HUDEP-2 (cell line): Measurements from ENCODE around the gene UHRF2.

Experiments used
- DNase-seq, 76 experiments: peaks; one replicate each; lab custom pipeline; 2025; ENCODE audit not compliant: unreplicated experiment in 76 of 76; lab: John Stamatoyannopoulos, UW

UHRF2 gene

DNA sequence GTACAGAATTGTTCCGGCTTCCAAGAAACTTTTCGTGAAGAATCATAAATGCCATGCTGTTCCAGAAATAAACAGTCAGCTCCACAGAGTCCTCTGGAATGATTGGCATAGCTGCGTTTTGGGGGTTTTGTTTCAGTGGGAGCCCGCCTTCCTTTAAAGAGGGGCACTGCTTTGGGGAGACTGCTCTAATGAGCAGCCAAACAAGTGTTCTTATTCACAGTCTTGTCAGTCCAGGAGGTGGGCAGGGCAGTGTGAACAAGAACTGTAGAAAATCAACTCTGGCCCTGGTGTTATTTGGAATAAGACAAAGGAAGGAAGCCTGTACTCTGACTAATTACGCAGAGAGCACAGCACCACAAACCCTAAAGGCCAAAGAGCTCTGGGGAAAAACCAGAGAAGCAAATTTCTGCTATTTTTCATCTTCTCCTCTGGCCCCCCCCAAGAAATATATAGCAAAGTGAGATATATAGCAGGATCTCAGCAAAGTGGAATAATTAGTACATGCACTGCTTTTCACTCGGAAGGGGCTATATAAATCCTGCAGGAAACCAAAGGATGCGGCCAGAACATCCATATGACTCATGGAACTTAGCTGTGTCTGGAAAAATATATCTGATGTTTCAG is 139.6 kb downstream of the UHRF2 start:
- DNase-seq: no peak

DNA sequence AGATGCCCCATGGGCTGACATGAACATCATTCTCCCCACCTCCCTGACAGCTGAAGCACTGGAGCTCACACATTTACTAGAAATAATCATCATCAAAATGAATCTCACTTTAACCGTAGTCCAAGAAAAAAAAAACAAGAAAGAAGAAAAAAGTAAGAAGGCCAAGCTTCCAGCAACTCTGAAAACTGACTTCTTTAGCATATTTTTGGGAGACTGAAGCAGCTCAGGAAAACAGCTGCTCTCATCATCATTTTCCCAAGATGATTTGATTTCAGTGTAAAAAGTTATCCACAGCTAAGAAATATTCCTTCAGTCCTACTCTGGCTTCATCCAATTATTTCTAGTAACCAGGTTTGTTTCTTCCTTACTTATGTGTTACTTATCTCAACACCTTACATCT is 140.9 kb downstream of the UHRF2 start:
- no peak for DNase-seq
